DOHH2 (cell line): ENCODE results near the gene GNPNAT1.

Source experiments
- H3F3A ChIP-seq: fragments of 200-600 bp; sonication (generic), shearing (Covaris generic); 2 replicates; pipeline ENCODE4 v1.6.0; 2016; ENCODE audit warnings: antibody characterized with exemption, mild to moderate bottlenecking; ENCODE audit not compliant: control insufficient read depth, insufficient read depth
- H3K27ac ChIP-seq: fragments of 200-600 bp; sonication (generic); 2 replicates; pipeline ENCODE4 v1.5.1; 2014; ENCODE audit warnings: low read depth, mild to moderate bottlenecking, low read length, moderate library complexity
- H3K27me3 ChIP-seq: fragments of 200-600 bp; sonication (generic); 2 replicates; pipeline ENCODE4 v1.6.1; 2014; ENCODE audit warnings: mild to moderate bottlenecking, low read length, mixed read lengths; ENCODE audit not compliant: control insufficient read depth
- H3K36me3 ChIP-seq: fragments of 200-600 bp; sonication (generic); 2 replicates; pipeline ENCODE4 v1.6.1; 2014; ENCODE audit warnings: mild to moderate bottlenecking, low read length, moderate library complexity, mixed read lengths; ENCODE audit not compliant: control insufficient read depth
- H3K4me1 ChIP-seq: fragments of 200-600 bp; sonication (generic); 2 replicates; pipeline ENCODE4 v1.6.1; 2014; ENCODE audit warnings: mild to moderate bottlenecking, low read length, mixed read lengths; ENCODE audit not compliant: control insufficient read depth
- H3K4me2 ChIP-seq: fragments of 200-600 bp; sonication (generic); 2 replicates; pipeline ENCODE4 v1.6.0; 2014; ENCODE audit warnings: mild to moderate bottlenecking, low read length, moderate library complexity
- H3K4me3 ChIP-seq: fragments of 200-600 bp; sonication (generic); 2 replicates; pipeline ENCODE4 v1.5.1; 2014; ENCODE audit warnings: mild to moderate bottlenecking, low read length, mixed read lengths
- H3K79me2 ChIP-seq: fragments of 200-600 bp; sonication (generic); 2 replicates; pipeline ENCODE4 v1.6.1; 2014; ENCODE audit warnings: mild to moderate bottlenecking, low read length, mixed read lengths; ENCODE audit not compliant: control insufficient read depth
- H3K9me2 ChIP-seq: fragments of 200-600 bp; sonication (generic); replicated peaks from 2 replicates; pipeline ENCODE4 v1.6.1; 2014; ENCODE audit warnings: mild to moderate bottlenecking, low read length, mixed read lengths; ENCODE audit not compliant: control insufficient read depth
- H3K9me3 ChIP-seq: fragments of 200-600 bp; sonication (generic); 2 replicates; pipeline ENCODE4 v1.6.1; 2014; ENCODE audit warnings: antibody characterized with exemption, low read length, mixed read lengths; ENCODE audit not compliant: control insufficient read depth, insufficient read depth
- H4K20me1 ChIP-seq: fragments of 200-600 bp; sonication (generic); 2 replicates; pipeline ENCODE4 v1.6.0; 2014; ENCODE audit warnings: low read depth, mild to moderate bottlenecking, antibody characterized with exemption, low read length, moderate library complexity; ENCODE audit not compliant: control insufficient read depth, insufficient read depth
- EZH2phosphoT487 ChIP-seq: fragments of 200-600 bp; sonication (generic); IDR thresholded peaks from 2 replicates; pipeline ENCODE4 v1.6.1; 2017; ENCODE audit warnings: borderline replicate concordance, mild to moderate bottlenecking, antibody characterized with exemption, low read length, moderate library complexity, mixed read lengths
- TF ChIP-seq, protein P1 (sequence below): fragments of 200-600 bp; sonication (generic); IDR thresholded peaks from one replicate; pipeline ENCODE4 v1.5.1; 2014; ENCODE audit warnings: antibody characterized with exemption, mild to moderate bottlenecking, low read depth, low read length; ENCODE audit not compliant: poor library complexity, severe bottlenecking

GNPNAT1 gene

DNA sequence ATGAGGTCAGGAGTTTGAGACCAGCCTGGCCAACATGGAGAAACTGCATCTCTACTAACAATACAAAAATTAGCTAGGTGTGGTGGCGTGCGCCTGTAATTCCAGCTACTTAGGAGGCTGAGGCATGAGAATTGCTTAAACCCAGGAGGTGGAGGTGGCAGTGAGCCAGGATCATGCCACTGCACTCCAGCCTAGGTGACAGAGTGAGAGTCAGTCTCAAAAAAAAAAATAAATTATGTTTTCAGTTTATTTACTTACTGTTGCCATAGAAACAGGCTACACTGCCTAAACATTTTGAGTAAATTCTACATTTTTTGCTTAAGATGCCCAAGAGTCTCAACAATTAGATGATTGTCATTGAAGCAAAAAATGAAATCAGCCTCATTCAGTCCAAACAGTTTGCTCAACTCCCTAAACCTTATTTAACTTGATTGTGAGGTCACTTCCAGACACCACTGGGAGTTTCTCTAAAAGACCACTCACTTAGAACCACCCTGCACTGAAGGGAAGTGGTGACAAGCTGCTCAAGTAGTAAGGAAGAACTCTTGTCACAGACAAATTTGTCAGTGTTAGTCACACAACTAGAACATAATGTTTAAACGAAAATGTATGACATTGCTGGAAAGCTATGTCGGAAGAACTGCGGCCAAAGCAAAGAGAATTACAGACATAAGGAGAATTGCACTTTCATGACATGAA is 9.8 kb upstream of the GNPNAT1 start:
- Histone ChIP-seq H3K27me3 (peaks cover 10% of the 10 kb centered on the region), H3F3A (no peaks in the 10 kb centered on the region), H3K36me3 (no peaks in the 10 kb centered on the region), H3K4me1 (no peaks in the 10 kb centered on the region; the same call in 1 of the 2 replicates), H3K9me3 (no peaks in the 10 kb centered on the region), H3K79me2 (no peaks in the 10 kb centered on the region), H3K4me2 (no peak overlapping the region), H3K9me2 (no peaks in the 10 kb centered on the region), H3K4me3 (no peak overlapping the region), H4K20me1 (no peaks in the 10 kb centered on the region), H3K27ac (no peak overlapping the region)
- TF ChIP-seq, protein P1, sequence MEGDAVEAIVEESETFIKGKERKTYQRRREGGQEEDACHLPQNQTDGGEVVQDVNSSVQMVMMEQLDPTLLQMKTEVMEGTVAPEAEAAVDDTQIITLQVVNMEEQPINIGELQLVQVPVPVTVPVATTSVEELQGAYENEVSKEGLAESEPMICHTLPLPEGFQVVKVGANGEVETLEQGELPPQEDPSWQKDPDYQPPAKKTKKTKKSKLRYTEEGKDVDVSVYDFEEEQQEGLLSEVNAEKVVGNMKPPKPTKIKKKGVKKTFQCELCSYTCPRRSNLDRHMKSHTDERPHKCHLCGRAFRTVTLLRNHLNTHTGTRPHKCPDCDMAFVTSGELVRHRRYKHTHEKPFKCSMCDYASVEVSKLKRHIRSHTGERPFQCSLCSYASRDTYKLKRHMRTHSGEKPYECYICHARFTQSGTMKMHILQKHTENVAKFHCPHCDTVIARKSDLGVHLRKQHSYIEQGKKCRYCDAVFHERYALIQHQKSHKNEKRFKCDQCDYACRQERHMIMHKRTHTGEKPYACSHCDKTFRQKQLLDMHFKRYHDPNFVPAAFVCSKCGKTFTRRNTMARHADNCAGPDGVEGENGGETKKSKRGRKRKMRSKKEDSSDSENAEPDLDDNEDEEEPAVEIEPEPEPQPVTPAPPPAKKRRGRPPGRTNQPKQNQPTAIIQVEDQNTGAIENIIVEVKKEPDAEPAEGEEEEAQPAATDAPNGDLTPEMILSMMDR = no peak
- peak; percentile 32; the same call in 1 of the 2 replicates for TF ChIP-seq EZH2phosphoT487

DNA sequence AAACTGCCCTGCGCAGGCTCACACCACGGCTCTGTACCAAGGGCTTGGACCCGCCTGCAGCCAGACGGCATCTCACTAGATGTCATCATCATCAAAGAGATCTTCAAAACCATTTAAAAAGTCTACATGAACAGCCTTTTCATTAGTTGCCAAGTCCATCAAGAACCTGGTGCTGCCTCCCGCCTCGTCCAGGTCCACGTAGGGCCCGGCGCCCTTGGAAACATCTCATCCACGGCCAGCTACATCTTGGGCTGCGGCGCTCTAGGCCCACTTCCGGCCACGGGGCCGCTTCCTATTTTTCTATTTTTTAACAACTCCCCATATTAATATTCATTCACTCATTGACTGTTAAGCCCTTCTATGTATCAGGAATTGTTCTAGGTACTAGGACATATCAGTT is 7.4 kb upstream of the GNPNAT1 start:
- H4K20me1 ChIP-seq = no peaks in the 10 kb centered on the region
- no peaks in the 10 kb centered on the region for H3K79me2 ChIP-seq
- TF ChIP-seq, protein P1 = no peak
- no peak for TF ChIP-seq EZH2phosphoT487
- no peak overlapping the region for H3K4me3 ChIP-seq
- peaks cover 10% of the 10 kb centered on the region for H3K27me3 ChIP-seq
- no peaks in the 10 kb centered on the region; the same call in 1 of the 2 replicates for H3K4me1 ChIP-seq
- no peak overlapping the region for H3K4me2 ChIP-seq
- H3K9me2 ChIP-seq = no peaks in the 10 kb centered on the region
- H3F3A ChIP-seq = no peaks in the 10 kb centered on the region
- no peak overlapping the region for H3K27ac ChIP-seq
- no peaks in the 10 kb centered on the region for H3K36me3 ChIP-seq
- no peaks in the 10 kb centered on the region for H3K9me3 ChIP-seq

DNA sequence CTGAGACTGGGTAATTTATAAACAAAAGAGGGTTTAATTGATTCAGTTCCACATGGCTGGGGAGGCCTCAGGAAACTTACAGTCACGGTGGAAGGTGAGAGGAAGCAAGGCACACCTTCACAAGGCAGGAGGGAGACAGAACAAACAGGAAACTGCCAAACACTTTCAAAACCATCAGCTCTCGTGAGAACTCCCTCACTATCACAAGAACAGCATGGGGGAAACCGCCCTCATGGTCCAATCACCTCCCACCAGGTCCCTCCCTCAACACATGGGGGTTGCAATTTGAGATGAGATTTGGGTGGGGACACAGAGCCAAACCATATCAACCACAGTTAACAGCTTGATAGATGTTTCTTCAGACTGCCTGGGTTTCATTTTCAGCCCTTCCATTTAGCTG is 6.2 kb upstream of the GNPNAT1 start:
- Histone ChIP-seq H3K4me2 (no peak overlapping the region), H3K27me3 (peaks cover 8% of the 10 kb centered on the region), H3K36me3 (no peaks in the 10 kb centered on the region), H3F3A (no peaks in the 10 kb centered on the region), H3K4me1 (no peaks in the 10 kb centered on the region; the same call in 1 of the 2 replicates), H3K9me3 (no peaks in the 10 kb centered on the region), H3K9me2 (no peaks in the 10 kb centered on the region), H3K4me3 (no peak overlapping the region), H3K79me2 (no peaks in the 10 kb centered on the region), H3K27ac (no peak overlapping the region), H4K20me1 (no peaks in the 10 kb centered on the region)
- TF ChIP-seq EZH2phosphoT487 = no peak
- TF ChIP-seq, protein P1 = no peak
